IMR-90 (cell line): Measurements from ENCODE around the gene MTF2. TPM values are rescaled to one million over a fixed set of nuclear protein-coding genes. Genes with fewer than 3 reads are reported as not detected.
A peak's percentile ranks its signal among the peaks of the same experiment; 100 is the strongest.

Source experiments
- ATAC-seq: fragments of 200-7000 bp; cut with Tn5 transposase; 2 replicates; pipeline ENCODE4 v1.9.1; 2020; ENCODE audit warnings: low read depth, mild to moderate bottlenecking, moderate library complexity
- BruUV-seq: library from RNA; stranded (reverse); fragments of 400-500 nt; replicated peaks from 2 replicates; lab custom pipeline; 2021; lab: Mats Ljungman, UMichigan
- CTCF ChIA-PET: fragments of 300-600 bp; formaldehyde crosslinking; extraction: SDS; loops from one replicate; lab custom pipeline; 2021; ENCODE audit warnings: antibody characterized with exemption; lab: Yijun Ruan, JAX
- POLR2A ChIA-PET: fragments of 300-600 bp; sonication (Branson Sonifier 250); formaldehyde crosslinking; loops from one replicate; lab custom pipeline; 2022; ENCODE audit warnings: antibody characterized with exemption; ENCODE audit not compliant: unreplicated experiment; lab: Charles Lee
- DNase-seq: peaks from one replicate; pipeline ENCODE4 v3.0.0; 2013
- H2AFZ ChIP-seq: replicated peaks from 2 replicates; pipeline ENCODE3; 2013; ENCODE audit warnings: low read length, mild to moderate bottlenecking; ENCODE audit not compliant: poor library complexity
- H2AK5ac ChIP-seq: 2 replicates; pipeline ENCODE4 v1.6.1; 2013; ENCODE audit warnings: low read depth, low read length, inconsistent platforms
- H2AK9ac ChIP-seq: replicated peaks from 2 replicates; pipeline ENCODE3; 2013; ENCODE audit warnings: mild to moderate bottlenecking, low read depth, low read length, moderate library complexity; ENCODE audit not compliant: poor library complexity
- H2BK120ac ChIP-seq: 2 replicates; pipeline ENCODE4 v1.6.1; 2013; ENCODE audit warnings: low read depth, low read length, inconsistent platforms
- H2BK15ac ChIP-seq: 3 replicates; pipeline ENCODE4 v1.6.1; 2013; ENCODE audit warnings: low read depth, low read length, inconsistent platforms
- H2BK20ac ChIP-seq: 2 replicates; pipeline ENCODE4 v1.6.1; 2013; ENCODE audit warnings: low read depth, mild to moderate bottlenecking, inconsistent platforms, low read length, moderate library complexity
- H2BK5ac ChIP-seq: 2 replicates; pipeline ENCODE4 v1.6.1; 2013; ENCODE audit warnings: mild to moderate bottlenecking, low read depth, low read length, inconsistent platforms; ENCODE audit not compliant: poor library complexity, severe bottlenecking
- H3K14ac ChIP-seq: replicated peaks from 2 replicates; pipeline ENCODE4 v1.6.1; 2013; ENCODE audit warnings: low read depth, low read length, inconsistent platforms
- H3K18ac ChIP-seq: 2 replicates; pipeline ENCODE4 v1.6.1; 2013; ENCODE audit warnings: low read depth, low read length, control low read depth
- H3K23ac ChIP-seq: 2 replicates; pipeline ENCODE4 v1.6.1; 2013; ENCODE audit warnings: low read depth, low read length, inconsistent platforms
- H3K27ac ChIP-seq: 2 replicates; pipeline ENCODE4 v1.5.1; 2013; ENCODE audit warnings: mild to moderate bottlenecking, control low read depth, low read length; ENCODE audit not compliant: insufficient read depth
- H3K27me3 ChIP-seq: 2 replicates; pipeline ENCODE4 v1.6.1; 2013; ENCODE audit warnings: low read length; ENCODE audit not compliant: control insufficient read depth, insufficient read depth
- H3K36me3 ChIP-seq: 2 replicates; pipeline ENCODE4 v1.6.1; 2013; ENCODE audit warnings: low read length, mixed read lengths; ENCODE audit not compliant: control insufficient read depth, insufficient read depth
- H3K4ac ChIP-seq: 2 replicates; pipeline ENCODE4 v1.6.1; 2013; ENCODE audit warnings: low read depth, low read length, inconsistent platforms
- H3K4me1 ChIP-seq: 2 replicates; pipeline ENCODE4 v1.6.1; 2013; ENCODE audit warnings: low read length, mixed read lengths; ENCODE audit not compliant: control insufficient read depth, insufficient read depth
- H3K4me2 ChIP-seq: 2 replicates; pipeline ENCODE4 v1.6.1; 2013; ENCODE audit warnings: low read depth, mild to moderate bottlenecking, control low read depth, low read length, moderate library complexity
- H3K4me3 ChIP-seq: 2 replicates; pipeline ENCODE4 v1.5.1; 2013; ENCODE audit warnings: low read depth, mild to moderate bottlenecking, control low read depth, low read length, moderate library complexity; ENCODE audit not compliant: insufficient read depth
- H3K56ac ChIP-seq: 2 replicates; pipeline ENCODE4 v1.6.1; 2013; ENCODE audit warnings: low read length, inconsistent platforms; ENCODE audit not compliant: insufficient read depth; ENCODE audit errors: extremely low read depth
- H3K79me1 ChIP-seq, 2 experiments: 2 replicates each; pipeline ENCODE4 v1.6.1; 2013; ENCODE audit warnings: low read length in 2 of 2, inconsistent platforms in 1 of 2, low read depth in 1 of 2
- H3K9ac ChIP-seq: 2 replicates; pipeline ENCODE4 v1.6.1; 2013; ENCODE audit warnings: low read depth, low read length, control low read depth
- H3K9me1 ChIP-seq: 2 replicates; pipeline ENCODE4 v1.6.1; 2013; ENCODE audit warnings: low read length, inconsistent platforms; ENCODE audit not compliant: insufficient read depth
- H3K9me3 ChIP-seq: 2 replicates; pipeline ENCODE4 v1.6.1; 2013; ENCODE audit warnings: low read length; ENCODE audit not compliant: control insufficient read depth, insufficient read depth
- H4K20me1 ChIP-seq: 2 replicates; pipeline ENCODE4 v1.6.1; 2013; ENCODE audit warnings: low read length, inconsistent platforms; ENCODE audit not compliant: insufficient read depth
- H4K5ac ChIP-seq: 2 replicates; pipeline ENCODE4 v1.6.1; 2013; ENCODE audit warnings: mild to moderate bottlenecking, low read depth, low read length, control low read depth
- H4K8ac ChIP-seq, 2 experiments: 2 replicates each; pipeline ENCODE4 v1.6.1; 2013; ENCODE audit warnings: low read depth in 2 of 2, low read length in 2 of 2, control low read depth in 1 of 2, inconsistent platforms in 1 of 2
- H4K91ac ChIP-seq: 2 replicates; pipeline ENCODE4 v1.6.1; 2013; ENCODE audit warnings: low read depth, low read length, inconsistent platforms; ENCODE audit not compliant: insufficient read depth
- BHLHE40 ChIP-seq: fragments of 150-350 bp; IDR thresholded peaks from 2 replicates; pipeline ENCODE4 v1.6.1; 2016; ENCODE audit warnings: mild to moderate bottlenecking, low read depth, low read length
- CEBPB ChIP-seq: IDR thresholded peaks from 2 replicates; pipeline ENCODE4 v1.6.1; 2012; ENCODE audit warnings: low read depth, low read length, improper control_type of control experiment
- CHD1 ChIP-seq: IDR thresholded peaks from 2 replicates; pipeline ENCODE4 v1.6.1; 2012; ENCODE audit warnings: low read depth, low read length, improper control_type of control experiment
- FOS ChIP-seq: fragments of 150-350 bp; IDR thresholded peaks from 2 replicates; pipeline ENCODE4 v1.6.1; 2016; ENCODE audit warnings: low read depth, low read length
- MAFK ChIP-seq: IDR thresholded peaks from 2 replicates; pipeline ENCODE4 v1.6.1; 2012; ENCODE audit warnings: low read depth, low read length, improper control_type of control experiment
- MAZ ChIP-seq: IDR thresholded peaks from 2 replicates; pipeline ENCODE4 v1.6.1; 2012; ENCODE audit warnings: low read depth, mild to moderate bottlenecking, low read length, improper control_type of control experiment, moderate library complexity, borderline replicate concordance
- MXI1 ChIP-seq: IDR thresholded peaks from 2 replicates; pipeline ENCODE4 v1.6.1; 2012; ENCODE audit warnings: low read depth, mild to moderate bottlenecking, low read length, moderate library complexity, borderline replicate concordance
- NFE2L2 ChIP-seq: fragments of 150-350 bp; IDR thresholded peaks from 2 replicates; pipeline ENCODE4 v1.6.1; 2016; ENCODE audit warnings: low read depth, mild to moderate bottlenecking, low read length
- POLR2A ChIP-seq: IDR thresholded peaks from 2 replicates; pipeline ENCODE4 v1.6.1; 2012; ENCODE audit warnings: mild to moderate bottlenecking, low read depth, low read length
- RAD21 ChIP-seq: IDR thresholded peaks from 2 replicates; pipeline ENCODE4 v1.6.1; 2012; ENCODE audit warnings: low read length, improper control_type of control experiment
- RCOR1 ChIP-seq: IDR thresholded peaks from 2 replicates; pipeline ENCODE4 v1.6.1; 2012; ENCODE audit warnings: mild to moderate bottlenecking, low read length, improper control_type of control experiment; ENCODE audit not compliant: insufficient replicate concordance
- RFX5 ChIP-seq: IDR thresholded peaks from 2 replicates; pipeline ENCODE4 v1.8.0; 2012; ENCODE audit warnings: low read depth, mild to moderate bottlenecking, low read length, moderate library complexity
- SMC3 ChIP-seq: fragments of 150-350 bp; IDR thresholded peaks from 2 replicates; pipeline ENCODE4 v1.6.1; 2016; ENCODE audit warnings: low read depth, mild to moderate bottlenecking, antibody characterized with exemption, low read length, moderate library complexity
- WGBS, 2 experiments: methylation state at CpG; one replicate each; pipeline versions ENCODE4 v1.1.5 to v1.1.7; 2013; ENCODE audit warnings: missing lambda C conversion rate in 2 of 2; ENCODE audit not compliant: insufficient read length in 1 of 2; ENCODE audit errors: extremely low coverage in 2 of 2; 5-methylcytosine and 5-hydroxymethylcytosine counted together
- dilution Hi-C: fragments of 300-500 bp; cut with HindIII; formaldehyde crosslinking; loops from one replicate; pipeline ENCODE4 v1.14.3; 2018; ENCODE audit warnings: low sequenced_read_pairs; ENCODE audit not compliant: unreplicated experiment
- in situ Hi-C: fragments of 300-500 bp; cut with MboI; formaldehyde crosslinking; loops from 3 replicates; pipeline ENCODE4 v1.14.3; 2019; ENCODE audit warnings: low sequenced_read_pairs, inconsistent platforms, mixed read lengths
- intact Hi-C: fragments of 100-400 bp; cut with micrococcal nuclease; formaldehyde crosslinking; loops from 2 replicates; pipeline ENCODE4 v1.10.0; 2022
- polyA plus RNA-seq, 3 experiments: library from polyadenylated mRNA; depleted of rRNA; stranded (reverse); fragments of >200 nt; gene quantifications; 2 replicates each; pipeline ENCODE4 v1.2.3, GENCODE V29; 2012; ENCODE audit warnings: low replicate concordance in 1 of 3
- total RNA-seq: library from RNA; depleted of rRNA; stranded (reverse); fragments of >200 nt; gene quantifications from 2 replicates; pipeline ENCODE4 v1.2.3, GENCODE V29; 2012
- TF ChIP-seq, protein P1 (sequence below): conservative IDR thresholded peaks from 2 replicates; pipeline ENCODE4 v1.5.1; 2012; ENCODE audit warnings: mild to moderate bottlenecking, low read depth, low read length, improper control_type of control experiment
- TF ChIP-seq, protein P2 (sequence below): fragments of 150-350 bp; IDR thresholded peaks from 2 replicates; pipeline ENCODE4 v1.6.1; 2016; ENCODE audit warnings: low read depth, mild to moderate bottlenecking, low read length, moderate library complexity, borderline replicate concordance
- TF ChIP-seq, protein P3 (sequence below): fragments of 150-350 bp; IDR thresholded peaks from 2 replicates; pipeline ENCODE4 v1.6.1; 2017; ENCODE audit warnings: mild to moderate bottlenecking, antibody characterized with exemption, low read length, low read depth

MTF2 gene
- total and polyA plus RNA-seq, 2 of the 4 experiments (the other 2 are of a cell fraction): 10.6 to 39.8 TPM

DNA sequence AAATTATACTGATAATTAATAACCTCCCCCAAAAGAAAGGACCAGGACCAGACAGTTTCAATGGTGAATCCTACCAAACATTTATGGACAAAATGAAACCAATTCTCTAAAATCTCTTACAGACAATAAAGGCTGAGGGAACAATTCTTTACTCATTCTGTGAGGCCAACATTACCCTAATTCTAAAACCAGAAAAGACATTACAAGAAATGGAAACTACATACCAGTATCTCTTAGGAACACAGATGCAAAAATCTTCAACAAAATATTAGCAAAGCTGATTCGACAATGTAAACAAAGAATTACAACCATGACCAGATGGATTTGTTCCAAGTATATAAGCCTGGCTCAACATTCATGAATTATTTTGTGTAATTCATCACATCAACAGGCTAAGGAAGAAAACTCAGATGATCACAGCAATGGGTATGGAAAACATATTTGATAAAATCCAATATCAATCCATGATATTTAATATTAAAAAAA, 92.5 kb downstream of the MTF2 start:
- Histone ChIP-seq H3K23ac (no peak overlapping the region), H3K4me1 (peaks cover 2% of the 10 kb centered on the region), H3K27me3 (no peaks in the 10 kb centered on the region), H4K91ac (no peak overlapping the region), H3K9me3 (0 out of 2 replicates have a peak, but pooled peaks cover 2% of the 10 kb centered on the region), H2BK120ac (no peak overlapping the region), H2AK9ac (no peak overlapping the region), H2BK20ac (no peak overlapping the region), H3K14ac (no peak overlapping the region), H4K20me1 (peaks cover 32% of the 10 kb centered on the region), H3K9ac (no peak overlapping the region), H4K8ac (no peak overlapping the region), H3K4me3 (no peak overlapping the region), H2BK15ac (no peak overlapping the region), H2AK5ac (no peak overlapping the region), H3K36me3 (peaks cover 7% of the 10 kb centered on the region), H3K4me2 (peak overlapping the region; percentile 81; the same call in 1 of the 2 replicates), H3K18ac (no peak overlapping the region), H4K5ac (no peak overlapping the region), H2BK5ac (no peak overlapping the region), H3K56ac (no peak overlapping the region), H3K9me1 (0 out of 2 replicates have a peak, but pooled peaks cover 2% of the 10 kb centered on the region), H3K4ac (no peak overlapping the region), H2AFZ (no peak overlapping the region), H3K79me1 (peaks cover 3 to 29% of the 10 kb centered on the region in 2 experiments; a peak in 3 of 4 replicates), H3K27ac (no peak overlapping the region)
- WGBS, 2 experiments: no CpG with 5 or more reads among the region's 1 CpG
- DNase-seq (peak; percentile 39), ATAC-seq (peak; percentile 35)
- intact Hi-C loops (no loop called here), in situ Hi-C loops (no loop called here), dilution Hi-C loops (no loop called here)
- ChIA-PET POLR2A (interaction anchor here (0.6 kb wide), 1 partner anchor 382 kb away, joined by 3 read pairs; no protein-coding TSS in a partner anchor), CTCF (no interaction called here)
- TF ChIP-seq, protein P1, sequence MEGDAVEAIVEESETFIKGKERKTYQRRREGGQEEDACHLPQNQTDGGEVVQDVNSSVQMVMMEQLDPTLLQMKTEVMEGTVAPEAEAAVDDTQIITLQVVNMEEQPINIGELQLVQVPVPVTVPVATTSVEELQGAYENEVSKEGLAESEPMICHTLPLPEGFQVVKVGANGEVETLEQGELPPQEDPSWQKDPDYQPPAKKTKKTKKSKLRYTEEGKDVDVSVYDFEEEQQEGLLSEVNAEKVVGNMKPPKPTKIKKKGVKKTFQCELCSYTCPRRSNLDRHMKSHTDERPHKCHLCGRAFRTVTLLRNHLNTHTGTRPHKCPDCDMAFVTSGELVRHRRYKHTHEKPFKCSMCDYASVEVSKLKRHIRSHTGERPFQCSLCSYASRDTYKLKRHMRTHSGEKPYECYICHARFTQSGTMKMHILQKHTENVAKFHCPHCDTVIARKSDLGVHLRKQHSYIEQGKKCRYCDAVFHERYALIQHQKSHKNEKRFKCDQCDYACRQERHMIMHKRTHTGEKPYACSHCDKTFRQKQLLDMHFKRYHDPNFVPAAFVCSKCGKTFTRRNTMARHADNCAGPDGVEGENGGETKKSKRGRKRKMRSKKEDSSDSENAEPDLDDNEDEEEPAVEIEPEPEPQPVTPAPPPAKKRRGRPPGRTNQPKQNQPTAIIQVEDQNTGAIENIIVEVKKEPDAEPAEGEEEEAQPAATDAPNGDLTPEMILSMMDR: no peak
- TF ChIP-seq BHLHE40 (no peak), CEBPB (no peak), CHD1 (no peak), MAZ (no peak), RCOR1 (no peak), SMC3 (no peak), MAFK (no peak), NFE2L2 (no peak), FOS (no peak), POLR2A (no peak), RAD21 (no peak), RFX5 (no peak), MXI1 (no peak)
- TF ChIP-seq, protein P2, sequence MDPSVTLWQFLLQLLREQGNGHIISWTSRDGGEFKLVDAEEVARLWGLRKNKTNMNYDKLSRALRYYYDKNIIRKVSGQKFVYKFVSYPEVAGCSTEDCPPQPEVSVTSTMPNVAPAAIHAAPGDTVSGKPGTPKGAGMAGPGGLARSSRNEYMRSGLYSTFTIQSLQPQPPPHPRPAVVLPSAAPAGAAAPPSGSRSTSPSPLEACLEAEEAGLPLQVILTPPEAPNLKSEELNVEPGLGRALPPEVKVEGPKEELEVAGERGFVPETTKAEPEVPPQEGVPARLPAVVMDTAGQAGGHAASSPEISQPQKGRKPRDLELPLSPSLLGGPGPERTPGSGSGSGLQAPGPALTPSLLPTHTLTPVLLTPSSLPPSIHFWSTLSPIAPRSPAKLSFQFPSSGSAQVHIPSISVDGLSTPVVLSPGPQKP: no peak
- TF ChIP-seq, protein P3, sequence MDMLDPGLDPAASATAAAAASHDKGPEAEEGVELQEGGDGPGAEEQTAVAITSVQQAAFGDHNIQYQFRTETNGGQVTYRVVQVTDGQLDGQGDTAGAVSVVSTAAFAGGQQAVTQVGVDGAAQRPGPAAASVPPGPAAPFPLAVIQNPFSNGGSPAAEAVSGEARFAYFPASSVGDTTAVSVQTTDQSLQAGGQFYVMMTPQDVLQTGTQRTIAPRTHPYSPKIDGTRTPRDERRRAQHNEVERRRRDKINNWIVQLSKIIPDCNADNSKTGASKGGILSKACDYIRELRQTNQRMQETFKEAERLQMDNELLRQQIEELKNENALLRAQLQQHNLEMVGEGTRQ: no peak
- BruUV-seq: no TSS peak
